ENCODE results near the gene FAM216A. TPM values are rescaled to one million over a fixed set of nuclear protein-coding genes. Genes with fewer than 3 reads are reported as not detected.
A peak's percentile ranks its signal among the peaks of the same experiment; 100 is the strongest.
"Not testable (repeated sequence)": the region's sequence is repeated elsewhere in the genome, so short reads cannot be mapped to it uniquely, and the experiment has no call there.

The FAM216A gene
- total and polyA plus RNA-seq, 2 of the 4 experiments (the other 2 are of a cell fraction), result 14.0 to 31.1 TPM

GRCh38 chr12:110520876-110521712 is 52.4 kb downstream of the FAM216A start:
- ATAC-seq (ENCODE audit: low read depth); H4K8ac ChIP-seq (ENCODE audit: low read depth in 2 of 2, low read length in 2 of 2); H3K23ac ChIP-seq (ENCODE audit: low read depth, low read length); H3K27ac ChIP-seq (ENCODE audit: insufficient read depth, low read length); H3K9ac ChIP-seq (ENCODE audit: low read depth, low read length); BruUV-seq (replicated peaks); H3K27me3 ChIP-seq (ENCODE audit: control insufficient read depth, insufficient read depth, low read length); H3K56ac ChIP-seq (ENCODE audit: extremely low read depth, insufficient read depth, low read length); H4K5ac ChIP-seq (ENCODE audit: low read depth, low read length); intact Hi-C loops (cut with micrococcal nuclease); H2AK9ac ChIP-seq (replicated peaks; ENCODE audit: low read depth, low read length, poor library complexity); H3K4me1 ChIP-seq (ENCODE audit: control insufficient read depth, insufficient read depth, low read length); DNase-seq; H3K9me1 ChIP-seq (ENCODE audit: insufficient read depth, low read length); H2AFZ ChIP-seq (replicated peaks; ENCODE audit: low read length, poor library complexity); H3K4me3 ChIP-seq (ENCODE audit: insufficient read depth, low read depth, low read length); H3K4ac ChIP-seq (ENCODE audit: low read depth, low read length); H4K91ac ChIP-seq (ENCODE audit: insufficient read depth, low read depth, low read length); H3K4me2 ChIP-seq (ENCODE audit: low read depth, low read length); H2BK5ac ChIP-seq (ENCODE audit: low read depth, low read length, poor library complexity, severe bottlenecking); H2BK20ac ChIP-seq (ENCODE audit: low read depth, low read length); H3K9me3 ChIP-seq (ENCODE audit: control insufficient read depth, insufficient read depth, low read length); H3K18ac ChIP-seq (ENCODE audit: low read depth, low read length); H2BK120ac ChIP-seq (ENCODE audit: low read depth, low read length); in situ Hi-C loops (cut with MboI; ENCODE audit: low sequenced_read_pairs); H3K14ac ChIP-seq (replicated peaks; ENCODE audit: low read depth, low read length); POLR2A ChIA-PET (ENCODE audit: unreplicated experiment); H3K79me1 ChIP-seq (ENCODE audit: low read depth in 1 of 2, low read length in 2 of 2); H2AK5ac ChIP-seq (ENCODE audit: low read depth, low read length); H3K36me3 ChIP-seq (ENCODE audit: control insufficient read depth, insufficient read depth, low read length); dilution Hi-C loops (cut with HindIII; ENCODE audit: low sequenced_read_pairs, unreplicated experiment); H4K20me1 ChIP-seq (ENCODE audit: insufficient read depth, low read length); H2BK15ac ChIP-seq (ENCODE audit: low read depth, low read length): not testable (repeated sequence)
- TF ChIP-seq CEBPB (IDR thresholded peaks at IDR 0.05; ENCODE audit: low read depth, low read length), result peak; percentile 27; the same call in 1 of the 2 replicates
- WGBS, 2 experiments (ENCODE audit: extremely low coverage in 2 of 2, insufficient read length in 1 of 2), result 80% methylated on average over 1 of the region's 11 CpGs; no CpG with 5 or more reads in 1 of the 2 experiments
- CTCF ChIA-PET, result interaction anchor here (0.6 kb wide), 1 partner anchor 12 kb away, joined by 3 read pairs; no protein-coding TSS in a partner anchor

Measured in IMR-90 (cell line).